IMR-90 (cell line): ENCODE measurements around the gene ARL2. TPM values are rescaled to one million over a fixed set of nuclear protein-coding genes. Genes with fewer than 3 reads are reported as not detected.

ENCODE experiments used
- ATAC-seq: fragments of 200-7000 bp; cut with Tn5 transposase; 2 replicates; pipeline ENCODE4 v1.9.1; 2020; ENCODE audit warnings: low read depth, mild to moderate bottlenecking, moderate library complexity
- BruUV-seq: library from RNA; stranded (reverse); fragments of 400-500 nt; replicated peaks from 2 replicates; lab custom pipeline; 2021; lab: Mats Ljungman, UMichigan
- CTCF ChIA-PET: fragments of 300-600 bp; formaldehyde crosslinking; extraction: SDS; loops from one replicate; lab custom pipeline; 2021; ENCODE audit warnings: antibody characterized with exemption; lab: Yijun Ruan, JAX
- POLR2A ChIA-PET: fragments of 300-600 bp; sonication (Branson Sonifier 250); formaldehyde crosslinking; loops from one replicate; lab custom pipeline; 2022; ENCODE audit warnings: antibody characterized with exemption; ENCODE audit not compliant: unreplicated experiment; lab: Charles Lee
- DNase-seq: peaks from one replicate; pipeline ENCODE4 v3.0.0; 2013
- H2AFZ ChIP-seq: replicated peaks from 2 replicates; pipeline ENCODE3; 2013; ENCODE audit warnings: low read length, mild to moderate bottlenecking; ENCODE audit not compliant: poor library complexity
- H2AK5ac ChIP-seq: 2 replicates; pipeline ENCODE4 v1.6.1; 2013; ENCODE audit warnings: low read depth, low read length, inconsistent platforms
- H2AK9ac ChIP-seq: replicated peaks from 2 replicates; pipeline ENCODE3; 2013; ENCODE audit warnings: mild to moderate bottlenecking, low read depth, low read length, moderate library complexity; ENCODE audit not compliant: poor library complexity
- H2BK120ac ChIP-seq: 2 replicates; pipeline ENCODE4 v1.6.1; 2013; ENCODE audit warnings: low read depth, low read length, inconsistent platforms
- H2BK15ac ChIP-seq: 3 replicates; pipeline ENCODE4 v1.6.1; 2013; ENCODE audit warnings: low read depth, low read length, inconsistent platforms
- H2BK20ac ChIP-seq: 2 replicates; pipeline ENCODE4 v1.6.1; 2013; ENCODE audit warnings: low read depth, mild to moderate bottlenecking, inconsistent platforms, low read length, moderate library complexity
- H2BK5ac ChIP-seq: 2 replicates; pipeline ENCODE4 v1.6.1; 2013; ENCODE audit warnings: mild to moderate bottlenecking, low read depth, low read length, inconsistent platforms; ENCODE audit not compliant: poor library complexity, severe bottlenecking
- H3K14ac ChIP-seq: replicated peaks from 2 replicates; pipeline ENCODE4 v1.6.1; 2013; ENCODE audit warnings: low read depth, low read length, inconsistent platforms
- H3K18ac ChIP-seq: 2 replicates; pipeline ENCODE4 v1.6.1; 2013; ENCODE audit warnings: low read depth, low read length, control low read depth
- H3K23ac ChIP-seq: 2 replicates; pipeline ENCODE4 v1.6.1; 2013; ENCODE audit warnings: low read depth, low read length, inconsistent platforms
- H3K27ac ChIP-seq: 2 replicates; pipeline ENCODE4 v1.5.1; 2013; ENCODE audit warnings: mild to moderate bottlenecking, control low read depth, low read length; ENCODE audit not compliant: insufficient read depth
- H3K27me3 ChIP-seq: 2 replicates; pipeline ENCODE4 v1.6.1; 2013; ENCODE audit warnings: low read length; ENCODE audit not compliant: control insufficient read depth, insufficient read depth
- H3K36me3 ChIP-seq: 2 replicates; pipeline ENCODE4 v1.6.1; 2013; ENCODE audit warnings: low read length, mixed read lengths; ENCODE audit not compliant: control insufficient read depth, insufficient read depth
- H3K4ac ChIP-seq: 2 replicates; pipeline ENCODE4 v1.6.1; 2013; ENCODE audit warnings: low read depth, low read length, inconsistent platforms
- H3K4me1 ChIP-seq: 2 replicates; pipeline ENCODE4 v1.6.1; 2013; ENCODE audit warnings: low read length, mixed read lengths; ENCODE audit not compliant: control insufficient read depth, insufficient read depth
- H3K4me2 ChIP-seq: 2 replicates; pipeline ENCODE4 v1.6.1; 2013; ENCODE audit warnings: low read depth, mild to moderate bottlenecking, control low read depth, low read length, moderate library complexity
- H3K4me3 ChIP-seq: 2 replicates; pipeline ENCODE4 v1.5.1; 2013; ENCODE audit warnings: low read depth, mild to moderate bottlenecking, control low read depth, low read length, moderate library complexity; ENCODE audit not compliant: insufficient read depth
- H3K56ac ChIP-seq: 2 replicates; pipeline ENCODE4 v1.6.1; 2013; ENCODE audit warnings: low read length, inconsistent platforms; ENCODE audit not compliant: insufficient read depth; ENCODE audit errors: extremely low read depth
- H3K79me1 ChIP-seq, 2 experiments: 2 replicates each; pipeline ENCODE4 v1.6.1; 2013; ENCODE audit warnings: low read length in 2 of 2, inconsistent platforms in 1 of 2, low read depth in 1 of 2
- H3K9ac ChIP-seq: 2 replicates; pipeline ENCODE4 v1.6.1; 2013; ENCODE audit warnings: low read depth, low read length, control low read depth
- H3K9me1 ChIP-seq: 2 replicates; pipeline ENCODE4 v1.6.1; 2013; ENCODE audit warnings: low read length, inconsistent platforms; ENCODE audit not compliant: insufficient read depth
- H3K9me3 ChIP-seq: 2 replicates; pipeline ENCODE4 v1.6.1; 2013; ENCODE audit warnings: low read length; ENCODE audit not compliant: control insufficient read depth, insufficient read depth
- H4K20me1 ChIP-seq: 2 replicates; pipeline ENCODE4 v1.6.1; 2013; ENCODE audit warnings: low read length, inconsistent platforms; ENCODE audit not compliant: insufficient read depth
- H4K5ac ChIP-seq: 2 replicates; pipeline ENCODE4 v1.6.1; 2013; ENCODE audit warnings: mild to moderate bottlenecking, low read depth, low read length, control low read depth
- H4K8ac ChIP-seq, 2 experiments: 2 replicates each; pipeline ENCODE4 v1.6.1; 2013; ENCODE audit warnings: low read depth in 2 of 2, low read length in 2 of 2, control low read depth in 1 of 2, inconsistent platforms in 1 of 2
- H4K91ac ChIP-seq: 2 replicates; pipeline ENCODE4 v1.6.1; 2013; ENCODE audit warnings: low read depth, low read length, inconsistent platforms; ENCODE audit not compliant: insufficient read depth
- BHLHE40 ChIP-seq: fragments of 150-350 bp; IDR thresholded peaks from 2 replicates; pipeline ENCODE4 v1.6.1; 2016; ENCODE audit warnings: mild to moderate bottlenecking, low read depth, low read length
- CEBPB ChIP-seq: IDR thresholded peaks from 2 replicates; pipeline ENCODE4 v1.6.1; 2012; ENCODE audit warnings: low read depth, low read length, improper control_type of control experiment
- CHD1 ChIP-seq: IDR thresholded peaks from 2 replicates; pipeline ENCODE4 v1.6.1; 2012; ENCODE audit warnings: low read depth, low read length, improper control_type of control experiment
- FOS ChIP-seq: fragments of 150-350 bp; IDR thresholded peaks from 2 replicates; pipeline ENCODE4 v1.6.1; 2016; ENCODE audit warnings: low read depth, low read length
- MAFK ChIP-seq: IDR thresholded peaks from 2 replicates; pipeline ENCODE4 v1.6.1; 2012; ENCODE audit warnings: low read depth, low read length, improper control_type of control experiment
- MAZ ChIP-seq: IDR thresholded peaks from 2 replicates; pipeline ENCODE4 v1.6.1; 2012; ENCODE audit warnings: low read depth, mild to moderate bottlenecking, low read length, improper control_type of control experiment, moderate library complexity, borderline replicate concordance
- MXI1 ChIP-seq: IDR thresholded peaks from 2 replicates; pipeline ENCODE4 v1.6.1; 2012; ENCODE audit warnings: low read depth, mild to moderate bottlenecking, low read length, moderate library complexity, borderline replicate concordance
- NFE2L2 ChIP-seq: fragments of 150-350 bp; IDR thresholded peaks from 2 replicates; pipeline ENCODE4 v1.6.1; 2016; ENCODE audit warnings: low read depth, mild to moderate bottlenecking, low read length
- POLR2A ChIP-seq: IDR thresholded peaks from 2 replicates; pipeline ENCODE4 v1.6.1; 2012; ENCODE audit warnings: mild to moderate bottlenecking, low read depth, low read length
- RAD21 ChIP-seq: IDR thresholded peaks from 2 replicates; pipeline ENCODE4 v1.6.1; 2012; ENCODE audit warnings: low read length, improper control_type of control experiment
- RCOR1 ChIP-seq: IDR thresholded peaks from 2 replicates; pipeline ENCODE4 v1.6.1; 2012; ENCODE audit warnings: mild to moderate bottlenecking, low read length, improper control_type of control experiment; ENCODE audit not compliant: insufficient replicate concordance
- RFX5 ChIP-seq: IDR thresholded peaks from 2 replicates; pipeline ENCODE4 v1.8.0; 2012; ENCODE audit warnings: low read depth, mild to moderate bottlenecking, low read length, moderate library complexity
- SMC3 ChIP-seq: fragments of 150-350 bp; IDR thresholded peaks from 2 replicates; pipeline ENCODE4 v1.6.1; 2016; ENCODE audit warnings: low read depth, mild to moderate bottlenecking, antibody characterized with exemption, low read length, moderate library complexity
- WGBS, 2 experiments: methylation state at CpG; one replicate each; pipeline versions ENCODE4 v1.1.5 to v1.1.7; 2013; ENCODE audit warnings: missing lambda C conversion rate in 2 of 2; ENCODE audit not compliant: insufficient read length in 1 of 2; ENCODE audit errors: extremely low coverage in 2 of 2; 5-methylcytosine and 5-hydroxymethylcytosine counted together
- dilution Hi-C: fragments of 300-500 bp; cut with HindIII; formaldehyde crosslinking; loops from one replicate; pipeline ENCODE4 v1.14.3; 2018; ENCODE audit warnings: low sequenced_read_pairs; ENCODE audit not compliant: unreplicated experiment
- in situ Hi-C: fragments of 300-500 bp; cut with MboI; formaldehyde crosslinking; loops from 3 replicates; pipeline ENCODE4 v1.14.3; 2019; ENCODE audit warnings: low sequenced_read_pairs, inconsistent platforms, mixed read lengths
- intact Hi-C: fragments of 100-400 bp; cut with micrococcal nuclease; formaldehyde crosslinking; loops from 2 replicates; pipeline ENCODE4 v1.10.0; 2022
- polyA plus RNA-seq, 3 experiments: library from polyadenylated mRNA; depleted of rRNA; stranded (reverse); fragments of >200 nt; gene quantifications; 2 replicates each; pipeline ENCODE4 v1.2.3, GENCODE V29; 2012; ENCODE audit warnings: low replicate concordance in 1 of 3
- total RNA-seq: library from RNA; depleted of rRNA; stranded (reverse); fragments of >200 nt; gene quantifications from 2 replicates; pipeline ENCODE4 v1.2.3, GENCODE V29; 2012
- TF ChIP-seq, protein P1 (sequence below): fragments of 150-350 bp; IDR thresholded peaks from 2 replicates; pipeline ENCODE4 v1.6.1; 2016; ENCODE audit warnings: low read depth, mild to moderate bottlenecking, low read length, moderate library complexity, borderline replicate concordance
- TF ChIP-seq, protein P2 (sequence below): fragments of 150-350 bp; IDR thresholded peaks from 2 replicates; pipeline ENCODE4 v1.6.1; 2017; ENCODE audit warnings: mild to moderate bottlenecking, antibody characterized with exemption, low read length, low read depth
- TF ChIP-seq, protein P3 (sequence below): conservative IDR thresholded peaks from 2 replicates; pipeline ENCODE4 v1.5.1; 2012; ENCODE audit warnings: mild to moderate bottlenecking, low read depth, low read length, improper control_type of control experiment

Gene ARL2
- total and polyA plus RNA-seq, 2 of the 4 experiments (the other 2 are of a cell fraction): 48.9 to 152 TPM

DNA sequence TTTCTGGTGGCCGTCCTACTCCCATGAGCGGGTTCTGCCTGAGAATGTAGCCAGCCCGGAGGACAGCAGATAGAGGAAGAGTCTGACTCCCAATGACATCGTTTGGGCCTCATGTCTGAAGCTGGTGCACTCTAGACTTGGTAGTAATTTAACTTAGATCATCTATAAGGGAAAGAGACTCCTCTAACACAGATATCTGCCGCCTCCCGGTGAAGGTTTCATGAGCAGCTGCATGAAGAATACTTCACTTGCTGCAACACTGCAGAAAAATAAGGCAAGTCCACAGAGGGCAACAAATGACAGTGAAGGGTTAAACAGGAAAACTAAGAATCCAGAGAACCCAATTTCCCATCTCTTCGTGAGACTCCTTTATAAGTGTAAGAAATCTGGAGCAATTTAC, 5.9 kb upstream of the ARL2 start:
- WGBS, 2 experiments: no CpG with 5 or more reads among the region's 7 CpGs
- peak; percentile 23 for DNase-seq
- H4K8ac ChIP-seq: peak overlapping the region; percentile 12 to 84; a peak in 2 of 4 replicates
- ChIA-PET POLR2A (no interaction called here), CTCF (no interaction called here)
- dilution Hi-C loops (no loop called here), intact Hi-C loops (no loop called here), in situ Hi-C loops (loop anchor here (5.0 to 10.0 kb wide), 2 partner anchors 86 to 163 kb away; partner anchors contain the start of genes CDC42BPG and PPP2R5B)
- no peaks in the 10 kb centered on the region for H3K9me3 ChIP-seq
- peak overlapping the region; percentile 98; the same call in 2 of the 3 replicates for H2BK15ac ChIP-seq
- H2BK20ac ChIP-seq: peak overlapping the region; percentile 83
- peak overlapping the region; percentile 20; the same call in 1 of the 2 replicates for H3K56ac ChIP-seq
- H4K20me1 ChIP-seq: no peaks in the 10 kb centered on the region
- no peaks in the 10 kb centered on the region for H3K36me3 ChIP-seq
- no peak overlapping the region; the same call in 1 of the 2 replicates for H4K5ac ChIP-seq
- peak overlapping the region; percentile 78 for H4K91ac ChIP-seq
- peak overlapping the region; percentile 85 for H2BK120ac ChIP-seq
- BruUV-seq: no TSS peak
- peak overlapping the region; percentile 53; the same call in 1 of the 2 replicates for H3K27ac ChIP-seq
- no peak overlapping the region for H3K18ac ChIP-seq
- peak overlapping the region; percentile 66; the same call in 1 of the 2 replicates for H3K14ac ChIP-seq
- peak overlapping the region; percentile 97 for H2AK5ac ChIP-seq
- H2AFZ ChIP-seq: peak overlapping the region; percentile 76
- peak overlapping the region; percentile 66; the same call in 1 of the 2 replicates for H3K23ac ChIP-seq
- H3K9me1 ChIP-seq: peaks cover 15% of the 10 kb centered on the region
- no peaks in the 10 kb centered on the region for H3K27me3 ChIP-seq
- H3K4me2 ChIP-seq: no peak overlapping the region
- peaks cover 5% of the 10 kb centered on the region; the same call in 1 of the 2 replicates for H3K4me1 ChIP-seq
- H3K4me3 ChIP-seq: no peak overlapping the region
- TF ChIP-seq, protein P1, sequence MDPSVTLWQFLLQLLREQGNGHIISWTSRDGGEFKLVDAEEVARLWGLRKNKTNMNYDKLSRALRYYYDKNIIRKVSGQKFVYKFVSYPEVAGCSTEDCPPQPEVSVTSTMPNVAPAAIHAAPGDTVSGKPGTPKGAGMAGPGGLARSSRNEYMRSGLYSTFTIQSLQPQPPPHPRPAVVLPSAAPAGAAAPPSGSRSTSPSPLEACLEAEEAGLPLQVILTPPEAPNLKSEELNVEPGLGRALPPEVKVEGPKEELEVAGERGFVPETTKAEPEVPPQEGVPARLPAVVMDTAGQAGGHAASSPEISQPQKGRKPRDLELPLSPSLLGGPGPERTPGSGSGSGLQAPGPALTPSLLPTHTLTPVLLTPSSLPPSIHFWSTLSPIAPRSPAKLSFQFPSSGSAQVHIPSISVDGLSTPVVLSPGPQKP: no peak
- no peak for TF ChIP-seq MAZ
- TF ChIP-seq MXI1: no peak
- TF ChIP-seq, protein P2, sequence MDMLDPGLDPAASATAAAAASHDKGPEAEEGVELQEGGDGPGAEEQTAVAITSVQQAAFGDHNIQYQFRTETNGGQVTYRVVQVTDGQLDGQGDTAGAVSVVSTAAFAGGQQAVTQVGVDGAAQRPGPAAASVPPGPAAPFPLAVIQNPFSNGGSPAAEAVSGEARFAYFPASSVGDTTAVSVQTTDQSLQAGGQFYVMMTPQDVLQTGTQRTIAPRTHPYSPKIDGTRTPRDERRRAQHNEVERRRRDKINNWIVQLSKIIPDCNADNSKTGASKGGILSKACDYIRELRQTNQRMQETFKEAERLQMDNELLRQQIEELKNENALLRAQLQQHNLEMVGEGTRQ: no peak
- TF ChIP-seq RAD21: no peak
- no peak for TF ChIP-seq FOS
- TF ChIP-seq, protein P3, sequence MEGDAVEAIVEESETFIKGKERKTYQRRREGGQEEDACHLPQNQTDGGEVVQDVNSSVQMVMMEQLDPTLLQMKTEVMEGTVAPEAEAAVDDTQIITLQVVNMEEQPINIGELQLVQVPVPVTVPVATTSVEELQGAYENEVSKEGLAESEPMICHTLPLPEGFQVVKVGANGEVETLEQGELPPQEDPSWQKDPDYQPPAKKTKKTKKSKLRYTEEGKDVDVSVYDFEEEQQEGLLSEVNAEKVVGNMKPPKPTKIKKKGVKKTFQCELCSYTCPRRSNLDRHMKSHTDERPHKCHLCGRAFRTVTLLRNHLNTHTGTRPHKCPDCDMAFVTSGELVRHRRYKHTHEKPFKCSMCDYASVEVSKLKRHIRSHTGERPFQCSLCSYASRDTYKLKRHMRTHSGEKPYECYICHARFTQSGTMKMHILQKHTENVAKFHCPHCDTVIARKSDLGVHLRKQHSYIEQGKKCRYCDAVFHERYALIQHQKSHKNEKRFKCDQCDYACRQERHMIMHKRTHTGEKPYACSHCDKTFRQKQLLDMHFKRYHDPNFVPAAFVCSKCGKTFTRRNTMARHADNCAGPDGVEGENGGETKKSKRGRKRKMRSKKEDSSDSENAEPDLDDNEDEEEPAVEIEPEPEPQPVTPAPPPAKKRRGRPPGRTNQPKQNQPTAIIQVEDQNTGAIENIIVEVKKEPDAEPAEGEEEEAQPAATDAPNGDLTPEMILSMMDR: no peak
- TF ChIP-seq RFX5: no peak
- TF ChIP-seq RCOR1: no peak
- TF ChIP-seq CEBPB: no peak
- no peak for TF ChIP-seq POLR2A
- TF ChIP-seq NFE2L2: no peak
- no peak for TF ChIP-seq MAFK
- TF ChIP-seq SMC3: no peak
- TF ChIP-seq BHLHE40: no peak
- no peak for TF ChIP-seq CHD1
- no peak overlapping the region for H3K9ac ChIP-seq
- peak overlapping the region; percentile 84 for H2AK9ac ChIP-seq
- H3K79me1 ChIP-seq: peaks cover 0 to 3% of the 10 kb centered on the region in 2 experiments; a peak in 2 of 4 replicates
- H3K4ac ChIP-seq: peak overlapping the region; percentile 80
- ATAC-seq: no peak
- peak overlapping the region; percentile 80 for H2BK5ac ChIP-seq
